Measurements from ENCODE around the gene SERPINB8.
"Not testable (repeated sequence)": the region's sequence is repeated elsewhere in the genome, so short reads cannot be mapped to it uniquely, and the experiment has no call there.

Gene SERPINB8, protein sequence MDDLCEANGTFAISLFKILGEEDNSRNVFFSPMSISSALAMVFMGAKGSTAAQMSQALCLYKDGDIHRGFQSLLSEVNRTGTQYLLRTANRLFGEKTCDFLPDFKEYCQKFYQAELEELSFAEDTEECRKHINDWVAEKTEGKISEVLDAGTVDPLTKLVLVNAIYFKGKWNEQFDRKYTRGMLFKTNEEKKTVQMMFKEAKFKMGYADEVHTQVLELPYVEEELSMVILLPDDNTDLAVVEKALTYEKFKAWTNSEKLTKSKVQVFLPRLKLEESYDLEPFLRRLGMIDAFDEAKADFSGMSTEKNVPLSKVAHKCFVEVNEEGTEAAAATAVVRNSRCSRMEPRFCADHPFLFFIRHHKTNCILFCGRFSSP

DNA sequence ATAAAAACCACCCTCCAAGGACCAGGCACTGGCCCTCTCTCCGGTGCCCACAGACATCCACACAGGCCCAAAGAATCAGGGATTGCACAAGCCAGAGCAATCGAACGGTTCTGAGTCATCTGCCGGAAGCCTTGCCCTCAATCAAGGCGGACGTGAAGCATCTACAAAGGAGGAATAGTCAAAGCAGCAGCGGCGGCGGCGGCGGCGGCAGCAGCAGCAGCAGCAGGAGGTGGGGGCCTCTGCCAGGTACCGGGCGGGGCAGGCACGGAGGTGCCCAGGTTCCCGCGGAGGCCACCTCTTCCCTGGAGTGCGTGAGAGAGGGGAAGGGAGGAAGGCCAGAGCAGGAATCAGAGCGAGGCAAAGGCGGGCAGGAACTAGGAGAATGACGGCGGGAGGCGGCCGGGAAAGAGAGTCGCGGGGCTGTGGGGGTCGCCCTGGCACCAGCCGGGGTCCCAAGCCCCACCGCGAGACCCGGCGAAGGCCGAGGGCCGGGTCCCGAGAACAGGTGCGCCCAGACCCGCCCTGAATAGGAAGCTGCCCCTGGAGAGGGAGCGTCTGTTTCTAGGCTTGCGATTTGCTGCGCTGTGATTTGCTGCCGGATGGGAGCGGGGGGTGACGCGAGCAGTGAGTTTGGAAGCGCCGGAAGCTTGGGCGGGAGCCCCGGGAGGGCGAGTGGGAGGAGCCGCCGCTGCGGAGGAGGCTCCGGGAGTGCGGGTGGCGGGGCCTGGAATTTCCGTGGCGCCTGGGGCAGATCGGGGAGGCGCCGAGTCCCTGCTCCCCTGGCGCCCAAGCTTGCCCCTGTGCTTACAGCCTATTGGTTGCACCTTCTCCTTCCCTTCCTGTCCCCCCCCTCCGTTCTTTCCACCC is at the start of gene SERPINB8:
Gene SERPINB8 (plus strand): TSS at position 140 of the 867 bp plus-strand sequence. CDS start 8,228 bp downstream, outside the sequence.
- peak; percentile 78 to 79 for DNase-seq

DNA sequence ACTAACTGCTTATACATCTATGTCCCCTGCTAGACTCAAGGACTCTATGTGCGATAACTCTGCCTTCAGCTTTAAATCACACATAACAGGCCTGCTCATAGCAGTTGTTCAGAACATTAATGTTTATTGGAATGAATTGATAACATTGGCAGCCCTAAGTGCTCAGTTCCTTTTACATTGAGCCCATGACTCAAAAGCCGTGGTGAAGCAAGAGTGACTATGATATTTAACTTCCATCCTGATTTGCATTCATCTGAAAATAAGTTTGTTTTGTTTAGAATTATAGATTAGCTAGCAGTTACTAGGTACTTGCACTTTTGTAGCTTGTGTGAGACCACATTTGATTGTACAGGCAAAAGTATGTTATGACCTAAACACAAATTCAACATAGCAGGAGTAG is 47.8 kb upstream of the SERPINB8 start:
- DNase-seq: no peak

DNA sequence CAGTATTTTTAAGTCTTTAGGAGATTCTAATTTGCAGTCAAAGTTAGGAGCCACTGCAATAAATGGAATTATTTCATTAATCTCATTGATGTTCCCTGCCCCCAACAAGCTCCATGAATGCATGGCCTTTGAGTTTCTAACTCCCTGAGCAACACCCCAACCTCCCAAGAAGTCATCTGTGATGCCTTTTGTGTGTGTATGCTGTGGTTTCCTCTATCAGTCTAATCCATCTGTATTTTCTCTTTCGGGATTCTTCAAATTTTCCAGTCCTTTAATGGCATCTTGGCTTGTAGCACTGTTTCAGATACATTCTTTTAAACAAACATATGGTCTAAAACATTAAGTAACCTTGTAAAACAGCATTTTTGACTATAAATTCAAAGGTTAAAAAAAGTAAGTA is 45.3 kb upstream of the SERPINB8 start:
- DNase-seq: no peak

DNA sequence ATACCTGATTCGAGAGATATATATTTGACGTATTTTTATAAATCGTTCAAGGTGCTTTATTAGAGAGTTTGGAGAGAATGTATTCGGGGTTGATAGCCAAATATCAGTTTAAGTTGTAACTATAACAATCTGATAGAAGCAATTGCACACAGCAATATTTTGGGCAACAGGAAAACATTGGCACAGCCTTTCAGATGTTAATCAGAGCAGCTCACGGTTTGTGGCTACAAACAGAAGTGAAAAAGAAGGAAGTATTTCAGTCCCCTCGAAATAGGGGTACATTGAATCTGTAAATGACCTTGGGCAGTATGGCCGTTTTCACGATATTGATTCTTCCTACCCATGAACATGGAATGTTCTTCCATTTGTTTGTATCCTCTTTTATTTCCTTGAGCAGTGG is 41.5 kb upstream of the SERPINB8 start:
- no peak for DNase-seq

DNA sequence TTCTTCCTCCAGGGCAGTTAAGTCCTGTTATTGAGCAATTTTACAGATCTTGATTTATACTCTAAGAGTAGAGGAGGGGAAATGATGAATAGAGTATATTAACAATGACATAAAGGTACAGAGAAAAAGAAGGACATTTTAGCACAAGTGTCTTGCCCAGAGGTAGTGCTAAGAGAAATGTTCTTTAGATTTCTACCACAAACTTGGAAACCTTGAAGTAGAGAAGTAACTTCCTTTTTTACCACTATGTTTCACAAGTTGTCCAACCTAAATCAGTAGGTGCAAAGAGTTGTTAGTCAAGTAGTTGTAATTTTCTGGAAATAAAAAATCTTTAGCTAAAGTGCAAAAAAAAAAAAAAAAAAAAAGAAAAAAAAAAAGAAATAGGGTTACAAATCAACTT is 40.5 kb upstream of the SERPINB8 start:
- DNase-seq: not testable (repeated sequence)

DNA sequence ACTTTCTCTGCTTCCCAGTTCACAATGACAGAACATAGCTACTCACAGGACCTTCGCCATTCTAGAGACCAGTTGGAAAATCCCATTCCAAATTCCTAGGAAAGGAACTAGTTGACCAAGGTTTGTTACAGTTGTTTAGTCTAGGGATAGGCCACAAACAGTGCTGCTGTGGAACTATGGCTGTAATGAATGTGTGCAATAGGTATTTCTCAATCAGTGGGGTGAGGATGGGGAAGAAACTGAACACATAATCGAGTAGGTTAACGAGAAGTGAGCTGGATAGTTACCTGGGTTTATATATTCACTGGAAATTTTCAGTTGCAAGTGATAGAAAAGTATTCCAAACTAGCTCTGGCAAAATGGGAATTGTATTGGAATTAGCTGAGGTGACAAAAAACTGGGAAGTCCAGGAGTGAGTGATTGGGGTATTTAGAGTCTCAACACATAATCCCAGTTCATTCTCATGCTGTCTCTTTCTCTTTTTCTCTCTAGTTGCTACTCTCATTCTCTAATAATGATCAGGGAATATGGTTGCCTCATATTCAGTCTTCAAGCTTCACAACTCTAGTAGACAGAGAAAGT is 39.0 kb upstream of the SERPINB8 start:
- DNase-seq: no peak

DNA sequence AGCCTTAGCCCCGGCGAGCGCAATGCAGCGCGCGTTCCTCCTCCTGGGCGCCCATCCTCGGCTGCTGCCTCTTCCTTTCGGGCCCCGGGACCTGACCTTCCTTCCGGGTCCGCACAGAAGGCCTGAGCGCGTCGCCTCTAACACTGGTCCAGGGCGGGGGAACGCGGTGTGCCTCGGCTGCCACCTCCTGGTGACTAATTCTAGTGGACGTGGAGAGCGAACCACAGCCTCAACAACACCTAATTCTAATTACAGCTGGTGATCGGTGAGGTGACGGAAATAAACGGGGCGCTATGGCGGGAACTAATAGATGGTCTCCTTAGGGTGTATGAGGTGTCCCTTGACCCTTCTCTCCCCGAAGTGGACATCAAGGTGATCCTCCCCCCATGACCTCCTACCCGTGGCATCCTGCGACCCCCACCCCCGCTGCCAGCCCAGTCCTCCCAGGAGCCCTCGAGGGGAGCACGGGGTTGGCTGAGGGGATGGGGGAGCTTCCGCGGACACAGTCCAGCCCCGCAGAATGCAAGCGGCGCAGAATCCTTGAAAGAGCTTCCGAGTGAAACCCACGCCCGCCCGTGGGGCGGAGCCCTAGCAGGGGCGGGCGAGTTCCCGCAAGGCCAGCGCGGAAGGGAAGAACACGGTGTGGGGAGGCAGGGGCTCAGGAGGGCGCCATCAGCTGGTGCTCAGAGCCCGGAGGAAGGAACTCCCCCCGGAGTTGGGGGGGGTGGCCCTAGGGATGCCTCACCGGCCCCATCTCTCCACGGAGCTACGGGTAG is 33.5 kb upstream of the SERPINB8 start:
- DNase-seq: peak; percentile 12 to 40

DNA sequence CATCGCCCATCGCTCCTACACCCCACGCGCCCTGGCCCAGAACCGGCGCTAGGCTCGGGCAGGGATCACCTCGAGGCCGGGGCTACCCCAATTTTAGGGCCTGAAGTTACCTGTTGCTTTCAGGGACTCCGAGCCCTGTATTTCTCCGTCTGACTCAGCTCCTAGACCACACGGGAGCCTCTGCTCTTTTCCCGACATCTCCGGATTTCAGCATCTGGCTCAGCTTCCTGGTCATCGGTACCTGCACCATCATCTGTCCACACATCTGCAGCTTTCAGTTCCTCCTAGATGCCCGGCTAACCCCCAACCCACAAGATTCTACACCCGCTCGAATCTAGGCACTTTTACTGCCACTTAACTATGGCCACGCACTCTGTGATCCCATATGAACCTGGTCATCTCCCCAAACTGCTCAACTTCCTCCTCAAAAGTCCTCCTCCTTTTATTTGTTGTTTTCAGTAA is 32.9 kb upstream of the SERPINB8 start:
- no peak for DNase-seq

DNA sequence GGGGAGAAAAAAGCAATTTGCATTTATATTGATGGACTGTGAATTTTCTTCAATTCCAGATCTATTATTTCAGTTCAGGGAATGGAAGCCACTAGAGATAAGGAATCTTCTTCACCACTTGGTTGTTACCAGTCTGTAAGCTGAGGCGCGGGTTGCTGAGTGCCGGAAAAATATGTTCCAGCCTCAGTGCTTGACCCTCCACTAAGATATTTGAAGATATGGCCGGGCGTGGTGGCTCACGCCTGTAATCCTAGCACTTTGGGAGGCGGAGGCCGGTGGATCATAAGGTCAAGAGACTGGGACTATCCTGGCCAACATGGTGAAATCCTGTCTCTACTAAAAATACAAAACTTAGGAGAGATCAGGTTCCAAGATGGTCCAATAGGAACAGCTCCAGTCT is 29.9 kb upstream of the SERPINB8 start:
- DNase-seq: no peak

DNA sequence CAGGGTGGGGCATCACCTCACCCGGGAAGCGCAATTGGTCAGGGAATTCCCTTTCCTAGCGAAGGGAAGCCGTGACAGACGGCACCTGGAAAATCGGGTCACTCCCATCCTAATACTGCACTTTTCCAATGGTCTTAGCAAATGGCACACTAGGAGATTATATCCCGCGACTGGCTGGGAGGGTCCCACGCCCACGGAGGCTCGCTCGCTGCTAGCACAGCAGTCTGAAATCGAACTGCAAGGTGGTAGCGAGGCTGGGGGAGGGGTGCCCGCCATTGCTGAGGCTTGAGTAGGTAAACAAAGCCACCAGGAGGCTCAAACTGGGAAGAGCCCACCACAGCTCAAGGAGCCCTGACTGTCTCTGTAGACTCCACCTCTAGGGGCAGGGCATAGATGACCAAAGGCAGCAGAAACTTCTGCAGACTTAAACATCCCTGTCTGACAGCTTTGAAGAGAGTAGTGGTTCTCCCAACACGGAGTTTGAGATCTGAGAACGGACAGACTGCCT is 29.3 kb upstream of the SERPINB8 start:
- DNase-seq: not testable (repeated sequence)

DNA sequence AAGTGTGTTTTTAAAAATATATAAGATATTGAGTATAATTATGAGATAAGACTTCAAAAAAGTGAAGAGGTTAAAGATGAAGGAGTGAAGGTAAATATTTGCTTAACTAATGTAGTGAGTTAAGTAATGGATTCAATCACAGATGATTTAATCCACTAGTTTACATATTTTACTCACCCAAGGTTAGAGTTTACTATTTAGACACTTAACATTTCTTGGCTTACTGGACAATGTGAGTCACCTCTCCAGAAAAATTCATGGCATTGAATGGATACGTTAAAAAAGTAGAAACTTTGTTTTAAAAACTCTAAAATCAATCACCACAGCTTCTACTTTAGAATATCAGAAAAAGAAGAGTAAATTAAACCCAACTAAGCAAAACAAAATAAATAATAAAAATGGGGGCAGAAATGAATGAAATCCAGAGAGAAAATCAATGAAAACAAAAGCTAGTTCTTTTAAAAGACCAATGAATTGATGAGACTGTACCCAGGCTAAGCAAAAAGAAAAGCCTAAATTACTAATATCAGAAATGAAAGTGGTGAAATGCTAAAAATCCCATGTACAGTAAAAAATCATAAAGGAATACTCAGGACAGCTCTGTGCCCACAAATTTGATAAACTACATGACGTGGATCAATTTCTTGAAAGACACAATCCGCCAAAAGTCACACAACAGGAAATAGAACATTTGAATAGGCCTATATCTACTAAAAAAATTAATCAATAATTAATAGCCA is 22.7 kb upstream of the SERPINB8 start:
- DNase-seq: no peak

DNA sequence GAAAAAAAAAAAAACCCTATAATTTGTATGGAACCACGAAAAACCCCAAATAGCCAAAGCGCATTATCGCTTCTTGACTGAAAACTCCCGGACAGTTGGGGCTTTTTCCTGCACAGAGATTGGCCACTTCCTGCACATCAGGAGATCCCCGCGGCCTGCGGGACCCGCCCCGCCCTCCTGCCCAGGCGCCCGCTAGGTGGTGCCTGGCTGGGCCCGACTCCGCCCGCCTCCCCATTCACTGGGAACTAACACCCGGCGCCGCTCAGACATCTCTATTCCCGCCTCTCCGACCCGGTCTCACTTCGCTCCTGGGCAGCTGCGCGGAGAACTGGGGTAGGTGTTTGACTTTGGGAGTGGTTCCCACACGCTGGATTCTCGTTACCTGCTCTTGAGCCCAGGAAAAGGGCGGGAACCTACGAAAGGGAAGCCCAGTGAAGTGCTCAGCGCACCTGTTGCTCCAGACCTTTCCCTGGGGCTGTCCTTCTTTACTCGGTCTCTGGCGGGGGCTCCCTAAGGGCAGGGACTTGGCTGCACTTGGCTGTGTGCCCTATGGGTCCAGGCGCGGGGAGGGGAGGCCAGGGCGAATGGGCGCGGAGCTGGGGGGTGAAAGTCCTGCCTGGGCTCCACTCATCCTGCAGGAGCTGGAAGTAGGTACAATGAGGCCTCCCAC is 20.7 kb upstream of the SERPINB8 start, which contains the start of gene HMSD:
Gene HMSD (plus strand): TSS at position 234 of the 670 bp plus-strand sequence. CDS start 4,155 bp downstream, outside the sequence.
- peak; percentile 26 to 38 for DNase-seq

DNA sequence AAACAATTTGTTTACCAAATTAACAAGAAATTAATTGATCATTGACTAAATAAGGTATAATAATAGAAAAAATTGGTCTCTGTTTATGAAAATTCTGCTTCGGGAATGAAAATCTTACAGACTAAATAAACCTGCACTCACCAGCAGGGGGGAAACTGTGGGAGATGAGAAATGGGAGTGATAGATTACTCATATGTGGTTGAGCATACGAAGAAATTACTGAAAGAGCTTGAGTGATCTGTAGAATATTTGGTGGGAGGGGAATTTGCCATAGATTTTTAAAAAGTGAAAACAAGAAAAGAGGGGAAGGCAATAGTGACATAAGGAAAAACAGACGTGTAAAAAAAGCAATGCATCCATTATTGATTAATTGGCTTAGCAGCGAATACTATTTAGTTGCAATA is 18.6 kb upstream of the SERPINB8 start:
- no peak for DNase-seq

DNA sequence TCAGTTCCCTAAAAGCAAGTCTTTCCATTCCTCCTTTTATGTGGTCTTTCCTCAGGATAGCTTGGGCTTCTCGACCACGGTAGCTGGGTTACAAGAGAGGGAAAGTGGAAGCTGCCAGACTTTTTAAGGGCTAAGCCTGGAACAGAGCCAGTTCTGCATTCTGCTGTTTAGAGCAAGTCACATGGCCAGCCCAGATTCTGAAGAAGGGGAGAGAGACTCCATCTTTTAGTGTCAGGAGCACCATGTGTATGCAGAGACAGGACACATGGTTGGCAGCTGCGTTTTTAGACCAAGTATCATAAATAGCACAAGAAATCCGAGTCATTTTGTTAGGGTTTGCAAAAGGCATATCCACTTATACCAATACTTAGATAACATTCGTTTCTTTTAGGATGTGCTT is 16.1 kb upstream of the SERPINB8 start:
- DNase-seq: no peak

DNA sequence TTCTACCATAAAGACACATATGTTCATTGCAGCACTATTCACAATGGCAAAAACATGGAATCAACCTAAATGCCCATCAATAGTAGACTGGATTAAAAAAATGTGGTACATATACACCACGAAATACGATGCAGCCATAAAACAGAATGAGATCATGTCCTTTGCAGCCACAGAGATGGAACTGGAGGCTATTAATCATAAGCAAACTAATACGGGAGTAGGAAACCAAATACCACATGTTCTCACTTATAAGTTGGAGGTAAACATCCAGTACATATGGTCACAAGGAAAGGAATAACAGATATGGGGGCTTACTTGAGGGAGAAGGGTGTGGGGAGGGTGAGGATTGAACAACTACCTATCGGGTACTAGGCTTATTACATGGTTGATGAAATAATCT is 13.1 kb upstream of the SERPINB8 start:
- DNase-seq: no peak

DNA sequence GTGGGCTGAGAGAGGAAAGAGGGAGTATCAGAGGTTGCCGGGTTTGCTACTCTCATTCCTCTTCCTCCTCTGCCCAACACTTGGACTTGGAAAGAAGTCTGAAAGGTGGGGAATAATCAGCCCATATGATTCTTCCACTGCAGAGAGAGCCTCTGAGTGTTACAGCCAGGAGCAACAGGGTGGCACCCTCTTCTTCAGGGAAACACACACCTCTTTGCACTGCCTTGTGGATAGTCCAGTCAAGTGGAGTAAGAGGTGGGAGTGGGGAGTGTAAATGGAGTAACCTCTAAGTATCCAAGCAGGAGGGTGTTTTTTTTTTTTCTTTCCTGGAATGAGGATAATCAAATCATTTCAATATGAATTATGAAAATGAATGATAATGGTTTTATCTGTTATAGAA is 9.0 kb upstream of the SERPINB8 start:
- DNase-seq: no peak

DNA sequence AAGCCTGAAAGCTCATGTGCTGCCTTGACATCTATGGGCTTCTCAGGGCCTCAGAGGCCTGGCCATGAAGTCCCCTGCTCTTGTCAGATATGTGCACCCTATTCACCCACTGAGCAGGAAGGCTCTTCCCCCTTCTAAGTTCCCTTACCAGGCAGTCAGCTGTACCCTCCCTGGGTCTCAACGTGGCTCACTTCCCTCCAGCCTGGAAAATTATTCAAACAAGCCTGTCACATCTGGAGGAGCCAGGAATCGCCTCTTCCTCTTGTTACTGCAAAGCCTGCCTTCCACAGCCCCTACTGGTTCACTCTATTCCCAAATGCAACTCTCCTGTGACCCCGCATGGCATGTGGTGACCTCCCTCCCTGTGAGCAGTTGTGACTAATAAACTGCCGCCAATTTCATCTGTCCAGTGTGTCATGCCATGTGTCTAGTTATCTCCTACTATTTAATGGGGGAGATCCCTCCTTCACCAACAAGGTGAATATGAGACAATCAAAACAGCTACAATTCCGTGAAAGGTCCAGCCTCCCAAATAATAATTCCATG is 8.4 kb upstream of the SERPINB8 start:
- DNase-seq: no peak

DNA sequence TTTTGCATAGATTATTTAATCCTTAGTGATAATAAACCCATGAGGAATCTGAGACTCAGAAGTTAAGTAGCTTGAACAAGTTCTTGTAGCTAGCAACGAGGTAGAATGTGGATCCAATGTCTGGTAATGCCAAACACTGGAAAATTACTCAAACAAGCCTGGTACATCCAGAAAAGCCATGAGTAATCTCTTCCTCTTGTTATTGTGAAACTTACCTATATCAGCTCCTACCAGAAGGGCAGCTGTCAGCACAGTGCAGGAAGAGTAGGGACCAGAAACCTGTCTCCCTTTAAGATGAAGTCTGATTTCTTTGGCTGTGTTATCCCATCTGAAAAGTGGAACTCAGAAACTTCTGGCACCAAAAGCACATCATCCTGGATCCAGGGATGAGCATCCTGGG is 7.7 kb upstream of the SERPINB8 start:
- no peak for DNase-seq

DNA sequence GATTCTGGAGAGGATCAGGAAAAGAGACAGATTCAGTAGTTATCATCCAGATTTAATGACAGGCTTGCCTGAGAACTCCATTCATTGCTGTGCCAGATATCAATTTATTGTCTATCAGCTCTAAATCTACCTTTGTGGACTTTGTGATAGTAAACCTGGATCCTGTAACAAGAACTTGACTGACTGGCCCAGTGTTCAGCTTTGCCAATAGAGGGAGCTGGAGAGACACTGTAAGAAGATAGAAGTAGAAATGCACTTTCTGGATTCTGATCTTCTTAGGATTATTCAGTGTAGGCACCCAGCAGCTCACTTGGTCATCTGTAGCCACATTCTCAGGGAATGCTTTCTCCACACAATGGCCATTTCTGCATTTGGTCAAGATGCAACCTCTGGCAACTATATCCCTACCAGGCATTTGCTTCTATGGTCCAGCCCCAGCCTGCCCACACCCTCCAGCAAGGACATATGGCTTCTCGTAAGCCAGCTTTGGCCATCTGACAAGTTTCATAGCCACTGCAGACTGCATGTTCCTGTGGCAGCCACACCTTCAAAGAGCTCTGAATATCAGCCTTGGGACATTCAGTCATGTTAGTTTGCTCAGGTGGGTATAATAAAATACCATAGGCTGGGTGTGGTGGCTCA is 6.1 kb upstream of the SERPINB8 start:
- DNase-seq: peak; percentile 23 to 57

DNA sequence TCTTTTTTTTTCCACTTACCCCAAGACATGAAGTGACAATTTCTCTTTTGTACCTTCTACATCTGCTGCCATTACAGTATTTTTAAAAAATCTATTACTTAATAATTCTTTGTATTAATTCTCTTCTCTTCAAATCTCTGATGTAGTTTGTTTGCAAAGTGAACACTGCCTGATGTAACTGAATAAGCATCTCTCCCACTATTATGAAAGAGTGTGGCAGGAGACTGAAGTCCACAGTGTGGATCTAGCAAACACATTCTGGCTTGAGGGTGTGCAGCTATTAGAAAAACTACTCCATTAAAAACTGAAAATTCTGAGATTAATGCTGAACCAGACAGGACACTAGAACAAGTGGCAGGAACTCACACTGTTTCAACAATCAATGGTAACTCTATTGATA is 5.0 kb upstream of the SERPINB8 start:
- DNase-seq: no peak

Data from activated CD4-positive, alpha-beta T cell treated with anti-CD3 and anti-CD28 coated beads for 4 hours (primary cell).